Cardiac fibroblast (primary cell): Measurements from ENCODE around the gene CLEC2D.

Experiments
- DNase-seq, 2 donors: peaks; one replicate each; pipeline versions ENCODE4 v3.0.0 to v3.0.0-alpha.2; 2010; ENCODE audit warnings: low read depth in 2 of 2
- H3K4me3 ChIP-seq, 2 donors: replicated peaks in 1 of 2; 1 replicate in 1 of 2; 2 replicates in 1 of 2; pipeline ENCODE4 v1.5.1; 2011; ENCODE audit warnings: low read depth in 2 of 2, low read length in 2 of 2, mild to moderate bottlenecking in 2 of 2, moderate library complexity in 1 of 2
- TF ChIP-seq, protein P1 (sequence below): IDR thresholded peaks from one replicate; pipeline ENCODE4 v1.5.1; 2011; ENCODE audit warnings: low read depth, mild to moderate bottlenecking, low read length, inconsistent platforms

Gene CLEC2D

DNA sequence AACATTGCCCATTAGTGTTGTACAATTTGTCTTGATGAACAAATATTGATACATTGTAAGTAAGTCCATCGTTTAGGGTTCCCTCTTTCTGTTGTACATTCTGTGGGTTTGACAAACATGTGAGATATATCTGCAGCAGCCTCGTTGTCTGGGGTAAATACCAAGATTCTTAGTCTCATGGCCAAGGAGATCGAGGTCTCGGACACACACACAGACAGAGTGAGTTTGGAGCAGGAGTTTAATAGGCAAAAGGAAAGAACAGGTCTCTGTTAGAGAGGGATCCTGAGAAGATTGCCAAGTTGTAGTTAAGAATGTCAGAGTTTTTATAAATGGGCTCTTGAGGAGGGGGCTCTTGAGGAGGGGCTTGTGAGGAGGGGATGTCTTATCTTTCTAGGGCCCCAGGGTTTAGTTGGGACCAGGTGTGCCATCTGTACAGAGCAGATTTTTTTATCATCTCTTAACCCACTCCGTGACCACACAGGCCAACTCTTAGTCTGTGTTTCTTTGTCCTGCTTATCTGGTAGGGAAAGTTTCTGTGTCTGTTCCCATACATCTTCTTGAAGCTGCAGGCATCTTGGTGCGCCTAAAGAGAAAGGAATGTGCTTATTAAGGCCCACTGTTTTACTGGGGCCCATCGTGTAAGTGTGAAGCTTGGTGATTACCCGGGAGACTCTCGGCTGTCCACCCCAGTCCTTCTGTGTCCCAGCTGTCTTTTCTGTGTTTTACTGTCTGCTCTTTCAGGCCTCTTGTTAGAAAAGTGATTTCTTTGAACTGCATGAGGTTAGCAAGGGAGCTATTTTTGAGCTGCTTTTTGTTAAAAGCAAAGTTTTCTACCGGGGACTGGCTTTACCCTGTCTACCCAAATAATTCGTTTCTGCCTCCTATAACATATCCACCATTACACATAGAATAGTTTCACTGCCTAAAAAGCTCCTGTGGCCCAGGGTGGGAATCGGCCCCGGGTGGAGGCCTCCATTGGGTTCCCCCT lies 22.4 kb upstream of the CLEC2D start:
- peak; percentile 26 to 45 for DNase-seq
- TF ChIP-seq, protein P1, sequence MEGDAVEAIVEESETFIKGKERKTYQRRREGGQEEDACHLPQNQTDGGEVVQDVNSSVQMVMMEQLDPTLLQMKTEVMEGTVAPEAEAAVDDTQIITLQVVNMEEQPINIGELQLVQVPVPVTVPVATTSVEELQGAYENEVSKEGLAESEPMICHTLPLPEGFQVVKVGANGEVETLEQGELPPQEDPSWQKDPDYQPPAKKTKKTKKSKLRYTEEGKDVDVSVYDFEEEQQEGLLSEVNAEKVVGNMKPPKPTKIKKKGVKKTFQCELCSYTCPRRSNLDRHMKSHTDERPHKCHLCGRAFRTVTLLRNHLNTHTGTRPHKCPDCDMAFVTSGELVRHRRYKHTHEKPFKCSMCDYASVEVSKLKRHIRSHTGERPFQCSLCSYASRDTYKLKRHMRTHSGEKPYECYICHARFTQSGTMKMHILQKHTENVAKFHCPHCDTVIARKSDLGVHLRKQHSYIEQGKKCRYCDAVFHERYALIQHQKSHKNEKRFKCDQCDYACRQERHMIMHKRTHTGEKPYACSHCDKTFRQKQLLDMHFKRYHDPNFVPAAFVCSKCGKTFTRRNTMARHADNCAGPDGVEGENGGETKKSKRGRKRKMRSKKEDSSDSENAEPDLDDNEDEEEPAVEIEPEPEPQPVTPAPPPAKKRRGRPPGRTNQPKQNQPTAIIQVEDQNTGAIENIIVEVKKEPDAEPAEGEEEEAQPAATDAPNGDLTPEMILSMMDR, result no peak
- peak overlapping the region; percentile 64 to 68 for H3K4me3 ChIP-seq

DNA sequence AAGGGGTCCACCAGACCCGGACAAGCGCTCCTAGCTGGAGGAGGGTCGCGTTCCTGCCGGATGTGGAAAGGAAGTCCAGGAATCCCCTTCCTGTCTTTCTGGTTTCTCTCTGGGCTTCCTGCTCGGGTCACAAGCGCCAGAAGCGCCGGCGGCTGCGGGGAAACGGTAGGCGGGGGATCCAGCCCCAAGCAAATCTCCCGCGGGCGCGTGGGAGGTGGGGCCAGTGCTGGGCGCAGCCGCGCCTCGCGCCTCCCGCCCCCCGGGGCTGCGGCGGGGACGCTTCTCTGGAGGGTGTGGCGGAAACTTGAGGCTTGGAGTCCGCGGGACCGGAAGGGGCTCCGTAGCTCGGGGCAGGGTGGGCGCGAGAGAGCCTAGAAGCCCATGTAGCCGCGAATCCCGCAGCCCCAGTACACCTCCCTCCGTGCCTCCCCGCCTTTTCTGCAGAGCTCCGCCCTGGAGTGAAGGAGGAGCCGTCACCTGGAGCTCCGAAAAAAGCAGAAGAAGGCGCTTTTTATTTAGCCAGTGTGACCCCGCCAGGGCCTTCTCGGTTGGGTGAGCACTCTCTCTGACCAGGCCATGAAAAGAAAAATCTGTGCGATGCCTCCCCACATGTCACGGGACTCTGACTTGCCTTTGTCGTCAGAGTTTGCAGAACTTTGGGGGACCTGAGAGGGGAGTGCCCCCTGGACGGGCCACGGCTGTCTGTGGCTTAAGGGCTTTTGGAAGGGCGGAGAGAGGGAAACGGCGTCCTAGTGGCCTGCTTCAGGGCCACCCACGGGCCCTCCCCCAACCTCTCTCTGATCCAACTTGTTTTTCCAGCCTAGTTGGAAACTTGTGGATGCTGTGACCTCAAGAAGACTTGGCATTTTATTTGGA lies 21.4 kb upstream of the CLEC2D start:
- TF ChIP-seq, protein P1, result peak; percentile 6
- peak; percentile 65 to 83 for DNase-seq
- peak overlapping the region; percentile 64 to 68 for H3K4me3 ChIP-seq

DNA sequence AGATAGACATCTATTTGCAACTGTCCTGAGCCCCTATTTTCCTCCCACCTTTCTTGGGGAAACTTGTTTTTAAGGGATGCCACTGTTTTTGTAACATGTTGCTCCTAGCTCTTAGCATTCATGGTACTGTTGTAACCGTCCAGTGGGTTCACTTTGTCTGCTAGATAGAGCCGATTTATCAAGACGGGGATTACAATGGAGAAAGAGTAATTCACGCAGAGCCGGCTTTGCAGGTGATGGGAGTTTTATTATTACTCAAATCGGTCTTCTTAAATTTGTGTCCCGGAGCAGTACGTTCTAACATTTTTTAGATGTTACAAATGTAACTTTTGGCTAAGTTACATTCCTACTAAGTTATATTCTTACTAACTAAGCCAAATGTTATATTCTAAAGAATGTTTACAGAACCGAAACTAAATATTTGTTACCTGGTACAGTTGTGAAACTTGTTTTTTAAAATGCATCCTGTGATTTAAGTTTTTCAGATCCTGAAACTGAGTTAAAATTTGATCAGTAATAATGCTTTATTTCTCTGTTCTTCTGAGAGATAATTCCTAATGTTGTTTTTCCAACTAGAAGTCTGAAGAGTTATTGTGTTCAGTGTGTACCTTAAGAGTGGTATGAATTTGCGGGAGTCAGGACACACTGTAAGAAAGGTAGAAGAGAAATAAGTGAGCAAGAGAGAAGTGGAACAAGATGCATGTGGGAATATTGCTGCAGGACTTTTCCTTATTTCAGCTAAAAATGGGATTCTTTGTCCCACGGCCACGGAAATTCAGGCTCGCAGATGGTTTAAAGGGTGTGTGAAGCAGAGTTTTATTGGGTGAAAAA lies 20.6 kb upstream of the CLEC2D start:
- TF ChIP-seq, protein P1, result no peak

DNA sequence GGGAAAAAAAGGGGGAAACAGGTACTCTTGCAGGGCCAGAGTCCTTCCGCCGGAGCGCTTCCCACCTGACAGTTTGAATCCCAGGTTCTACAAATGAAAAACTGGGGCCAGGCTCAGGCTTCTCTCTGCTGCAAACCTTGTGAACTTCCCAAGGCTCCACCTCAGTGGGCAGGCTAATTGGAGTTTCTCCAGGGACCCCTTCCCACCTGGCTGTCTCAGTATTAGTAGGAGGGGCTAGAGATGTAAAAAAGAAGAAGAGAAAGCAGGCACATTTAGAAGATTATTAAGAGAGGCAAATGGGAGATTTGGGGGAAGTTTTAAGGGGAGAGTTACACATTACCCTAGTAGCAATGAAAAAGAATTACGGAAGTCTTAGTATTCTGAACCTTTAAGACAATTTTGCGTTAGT lies 20.0 kb upstream of the CLEC2D start:
- H3K4me3 ChIP-seq, result peak overlapping the region; percentile 64 to 68
- no peak for DNase-seq
- TF ChIP-seq, protein P1, result no peak

More for the DNA sequence above, 20.6 kb upstream of the CLEC2D start:
- peak overlapping the region; percentile 64 to 68 for H3K4me3 ChIP-seq
- no peak for DNase-seq

DNA sequence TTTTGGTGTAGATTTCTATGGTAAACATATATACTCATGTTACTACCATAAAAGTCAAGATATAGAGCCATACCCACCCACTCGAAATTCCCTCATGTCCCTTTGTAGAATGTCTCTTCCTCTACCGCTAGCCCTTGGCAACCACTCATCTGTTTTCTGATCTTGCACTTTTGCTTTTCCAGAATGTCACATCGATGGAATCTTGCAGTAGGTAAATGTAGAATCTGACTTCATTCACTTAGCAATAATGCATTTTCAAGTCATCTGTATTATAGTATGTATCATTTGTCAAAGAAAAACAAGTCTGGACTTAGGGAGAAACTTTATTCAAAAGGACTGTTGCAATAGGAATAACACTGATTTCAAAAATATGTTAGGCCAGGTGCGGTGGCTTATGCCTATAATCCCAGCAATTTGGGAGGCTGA lies 19.3 kb upstream of the CLEC2D start:
- peak overlapping the region in 1 of 2 donors; percentile 2 for H3K4me3 ChIP-seq
- DNase-seq, result peak in 1 of 2 donors; percentile 31
- TF ChIP-seq, protein P1, result no peak

DNA sequence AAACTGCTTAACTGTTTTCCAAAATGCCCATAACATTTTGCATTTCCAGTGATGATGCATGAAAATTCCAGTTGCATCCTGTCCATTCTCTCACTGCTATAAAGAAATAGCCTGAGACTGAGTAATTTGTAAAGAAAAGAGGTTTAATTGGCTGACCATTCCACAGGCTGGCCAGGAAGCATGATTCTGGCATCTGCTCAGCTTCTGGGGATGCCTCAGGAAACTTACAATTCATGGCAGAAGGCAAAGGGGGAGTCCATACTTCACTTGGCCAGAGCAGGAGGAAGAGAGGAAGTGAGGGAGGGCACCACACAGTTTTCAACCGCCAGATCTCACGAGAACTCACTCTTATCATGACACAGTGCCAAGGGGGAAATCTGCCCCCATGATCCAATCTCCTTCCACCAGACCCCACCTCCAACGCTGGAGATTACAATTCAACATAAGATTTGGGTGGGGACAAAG lies 18.2 kb upstream of the CLEC2D start:
- TF ChIP-seq, protein P1, result no peak
- DNase-seq, result peak; percentile 60 to 81
- H3K4me3 ChIP-seq, result no peak overlapping the region
